Psoas muscle (tissue), 8 donors: Measurements from ENCODE around the gene EEF1A1. TPM values are rescaled to one million over a fixed set of nuclear protein-coding genes. Genes with fewer than 3 reads are reported as not detected.
"Not testable (repeated sequence)": the region's sequence is repeated elsewhere in the genome, so short reads cannot be mapped to it uniquely, and the experiment has no call there.

Experiments
- ATAC-seq, 4 donors: fragments of 200-7000 bp; cut with Tn5 transposase; one replicate each; pipeline ENCODE4 v1.9.1; 2020; ENCODE audit warnings: moderate library complexity in 3 of 4, mild to moderate bottlenecking in 2 of 4
- DNase-seq, 2 donors: peaks; one replicate each; pipeline ENCODE4 v3.0.0-alpha.2; 2020
- H3K27ac ChIP-seq: fragments of 200-600 bp; one replicate; pipeline ENCODE4 v1.8.0; 2022
- H3K27me3 ChIP-seq, 3 donors: fragments of 200-600 bp in 1 of 3; one replicate each; pipeline versions ENCODE4 v1.6.1 to v1.8.0; 2013 to 2022; ENCODE audit warnings: low read length in 2 of 3, mild to moderate bottlenecking in 2 of 3, moderate library complexity in 1 of 3; ENCODE audit not compliant: insufficient read depth in 3 of 3
- H3K36me3 ChIP-seq, 2 donors: fragments of 200-600 bp in 1 of 2; one replicate each; pipeline versions ENCODE4 v1.6.1 to v1.8.0; 2013 to 2022; ENCODE audit warnings: low read depth in 1 of 2, mild to moderate bottlenecking in 1 of 2, moderate library complexity in 1 of 2; ENCODE audit not compliant: insufficient read depth in 1 of 2
- H3K4me1 ChIP-seq: fragments of 200-600 bp; one replicate; pipeline ENCODE4 v1.8.0; 2022
- H3K4me3 ChIP-seq: fragments of 200-600 bp; one replicate; pipeline ENCODE4 v1.8.0; 2022; ENCODE audit warnings: mild to moderate bottlenecking
- H3K9me3 ChIP-seq: fragments of 200-600 bp; one replicate; pipeline ENCODE4 v1.8.0; 2022
- WGBS, 3 donors: extraction: QIAGEN DNeasy Blood & Tissue Kit; methylation state at CpG; one replicate each; pipeline versions ENCODE4 v1.1.6 to v1.1.7; 2013; 5-methylcytosine and 5-hydroxymethylcytosine counted together
- intact Hi-C, 2 donors: fragments of 100-400 bp; cut with DNase I; formaldehyde crosslinking; loops; one replicate each; pipeline versions ENCODE4 v1.11.0 to v1.14.2; 2022
- polyA plus RNA-seq, 3 donors: library from polyadenylated mRNA; stranded (reverse); fragments of 200-250 nt; gene quantifications; one replicate each; pipeline ENCODE4 v1.2.3, GENCODE V29; 2013
- total RNA-seq, 4 donors: library from RNA; stranded (reverse); fragmentation: NEBNext Ultra II Directional in 2 of 4; extraction: Animal tissue kit (Norgen Biotek cat#: 25700) in 2 of 4; gene quantifications; one replicate each; pipeline versions ENCODE4 v1.2.1 to v1.2.4, GENCODE V29; 2021 to 2023
- TF ChIP-seq, protein P1 (sequence below): fragments of 200-600 bp; IDR thresholded peaks from one replicate; pipeline ENCODE4 v1.8.0; 2022; ENCODE audit warnings: antibody characterized with exemption
- donor health status: healthy with polysubstance abuse.
- donor health status: DM: no; HTN: no; CAD: no; lungs with moderate emphysema.
- donor health status: Bipolar disorder and iron deficiency.
- donor health status: healthy.
- donor health status: DM: yes; HTN: yes; CAD: no.
- donor health status: DM: no; HTN: no; CAD: no.
- donor health status: DM: no; HTN: no; CAD: no.
- donor health status: DM: yes; HTN: yes; CAD: no.

EEF1A1 gene
- total and polyA plus RNA-seq, 7 donors, result 541 to 2,379 (median 851) TPM

GRCh38 chr6:73548458-73549446 lies 27.9 kb upstream of the EEF1A1 start:
- WGBS, 3 donors, result 87 to 94% (median 92%) methylated on average over 12 of the region's 12 CpGs
- TF ChIP-seq, protein P1, sequence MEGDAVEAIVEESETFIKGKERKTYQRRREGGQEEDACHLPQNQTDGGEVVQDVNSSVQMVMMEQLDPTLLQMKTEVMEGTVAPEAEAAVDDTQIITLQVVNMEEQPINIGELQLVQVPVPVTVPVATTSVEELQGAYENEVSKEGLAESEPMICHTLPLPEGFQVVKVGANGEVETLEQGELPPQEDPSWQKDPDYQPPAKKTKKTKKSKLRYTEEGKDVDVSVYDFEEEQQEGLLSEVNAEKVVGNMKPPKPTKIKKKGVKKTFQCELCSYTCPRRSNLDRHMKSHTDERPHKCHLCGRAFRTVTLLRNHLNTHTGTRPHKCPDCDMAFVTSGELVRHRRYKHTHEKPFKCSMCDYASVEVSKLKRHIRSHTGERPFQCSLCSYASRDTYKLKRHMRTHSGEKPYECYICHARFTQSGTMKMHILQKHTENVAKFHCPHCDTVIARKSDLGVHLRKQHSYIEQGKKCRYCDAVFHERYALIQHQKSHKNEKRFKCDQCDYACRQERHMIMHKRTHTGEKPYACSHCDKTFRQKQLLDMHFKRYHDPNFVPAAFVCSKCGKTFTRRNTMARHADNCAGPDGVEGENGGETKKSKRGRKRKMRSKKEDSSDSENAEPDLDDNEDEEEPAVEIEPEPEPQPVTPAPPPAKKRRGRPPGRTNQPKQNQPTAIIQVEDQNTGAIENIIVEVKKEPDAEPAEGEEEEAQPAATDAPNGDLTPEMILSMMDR, result no peak
- ATAC-seq, result no peak
- Histone ChIP-seq H3K9me3 (no peaks in the 10 kb centered on the region), H3K36me3 (no peaks in the 10 kb centered on the region), H3K4me3 (no peak overlapping the region), H3K27me3 (no peaks in the 10 kb centered on the region), H3K4me1 (no peaks in the 10 kb centered on the region), H3K27ac (no peak overlapping the region)
- intact Hi-C loops, result no loop called here
- DNase-seq, result no peak

- ATAC-seq (no peak), DNase-seq (no peak)
- intact Hi-C loops, result no loop called here
- Histone ChIP-seq H3K36me3 (no peaks in the 10 kb centered on the region), H3K4me3 (no peak overlapping the region), H3K27me3 (no peaks in the 10 kb centered on the region), H3K4me1 (no peaks in the 10 kb centered on the region), H3K9me3 (no peaks in the 10 kb centered on the region), H3K27ac (no peak overlapping the region)
- WGBS, 3 donors, result 77 to 93% (median 93%) methylated on average over 1 of the region's 1 CpG
- TF ChIP-seq, protein P1, result no peak
Measured at GRCh38 chr6:73547036-73547435, 26.2 kb upstream of the EEF1A1 start.

- Histone ChIP-seq H3K4me3 (no peak overlapping the region), H3K4me1 (no peaks in the 10 kb centered on the region), H3K27me3 (no peaks in the 10 kb centered on the region), H3K9me3 (no peaks in the 10 kb centered on the region), H3K36me3 (no peaks in the 10 kb centered on the region), H3K27ac (no peak overlapping the region)
- intact Hi-C loops, result no loop called here
- TF ChIP-seq, protein P1, result no peak
- ATAC-seq (no peak), DNase-seq (no peak)
- WGBS, 3 donors, result 87 to 93% (median 89%) methylated on average over 5 of the region's 5 CpGs
Measured at GRCh38 chr6:73542891-73543290, 22.1 kb upstream of the EEF1A1 start.

GRCh38 chr6:73542481-73542880 lies 21.6 kb upstream of the EEF1A1 start:
- H3K4me3 ChIP-seq, H3K27me3 ChIP-seq, ATAC-seq, H3K9me3 ChIP-seq, H3K36me3 ChIP-seq, DNase-seq, H3K27ac ChIP-seq, H3K4me1 ChIP-seq, intact Hi-C loops: not testable (repeated sequence)
- 89 to 96% (median 90%) methylated on average over 3 of the region's 3 CpGs for WGBS, 3 donors

- Histone ChIP-seq H3K9me3 (no peaks in the 10 kb centered on the region), H3K36me3 (no peaks in the 10 kb centered on the region), H3K27ac (no peak overlapping the region), H3K4me1 (no peaks in the 10 kb centered on the region), H3K4me3 (no peak overlapping the region), H3K27me3 (no peaks in the 10 kb centered on the region)
- DNase-seq (no peak), ATAC-seq (no peak)
- intact Hi-C loops, result no loop called here
- WGBS, 3 donors, result 92 to 94% (median 93%) methylated on average over 10 of the region's 10 CpGs
- TF ChIP-seq, protein P1, result no peak
Measured at GRCh38 chr6:73538116-73538779, 17.4 kb upstream of the EEF1A1 start.
